NT2/D1 (cell line): ENCODE data around the gene AMZ1.

Experiments
- SUZ12 ChIP-seq: IDR thresholded peaks from 2 replicates; pipeline ENCODE4 v1.6.1; 2011; ENCODE audit not compliant: insufficient read length, insufficient read depth; ENCODE audit errors: extremely low read depth
- YY1 ChIP-seq: IDR thresholded peaks from 2 replicates; pipeline ENCODE4 v1.6.1; 2011; ENCODE audit not compliant: insufficient read length, insufficient read depth
- ZNF274 ChIP-seq: IDR thresholded peaks from 2 replicates; pipeline ENCODE4 v1.6.1; 2011; ENCODE audit warnings: mild to moderate bottlenecking, low read depth, low read length

GRCh38 chr7:2755531-2755930 is 67.5 kb downstream of the AMZ1 start:
- no peak for TF ChIP-seq SUZ12
- no peak for TF ChIP-seq YY1
- TF ChIP-seq ZNF274 = no peak
